Prostate gland (tissue), 2 donors: ENCODE data around the gene C1QTNF9. TPM values are rescaled to one million over a fixed set of nuclear protein-coding genes. Genes with fewer than 3 reads are reported as not detected.

Source experiments
- DNase-seq: peaks from one replicate; pipeline ENCODE4 v3.0.0-alpha.2; 2019; ENCODE audit warnings: low spot score
- H3K27ac ChIP-seq, 2 donors: fragments of 200-600 bp; sonication (generic); 2 replicates each; pipeline ENCODE4 v1.5.1; 2017 to 2019
- H3K27me3 ChIP-seq: fragments of 200-600 bp; sonication (generic); replicated peaks from 2 replicates; pipeline ENCODE4 v1.5.1; 2019; ENCODE audit not compliant: insufficient read depth
- H3K36me3 ChIP-seq, 2 donors: fragments of 200-600 bp; sonication (generic); 1 replicate in 1 of 2; 2 replicates in 1 of 2; pipeline versions ENCODE4 v1.5.1 to v1.8.1; 2017 to 2019
- H3K4me1 ChIP-seq: fragments of 200-600 bp; sonication (generic); replicated peaks from 2 replicates; pipeline ENCODE4 v1.5.1; 2019
- H3K4me3 ChIP-seq, 2 donors: fragments of 200-600 bp; sonication (generic); 2 replicates each; pipeline ENCODE4 v1.5.1; 2017 to 2019
- H3K9me3 ChIP-seq: fragments of 200-600 bp; sonication (generic); 2 replicates; pipeline ENCODE4 v1.5.1; 2017
- POLR2A ChIP-seq: fragments of 450-650 bp; IDR thresholded peaks from one replicate; pipeline ENCODE4 v1.6.1; 2016; ENCODE audit warnings: antibody characterized with exemption, mild to moderate bottlenecking
- POLR2AphosphoS5 ChIP-seq: sonication (generic); formaldehyde crosslinking; IDR thresholded peaks from one replicate; pipeline ENCODE4 v1.6.1; 2017; ENCODE audit warnings: antibody characterized with exemption
- WGBS: methylation state at CpG from one replicate; pipeline ENCODE4 v1.1.5; 2018; 5-methylcytosine and 5-hydroxymethylcytosine counted together
- intact Hi-C: fragments of 100-400 bp; cut with DNase I; formaldehyde crosslinking; loops from one replicate; pipeline ENCODE4 v1.14.2; 2022
- total RNA-seq, 2 donors: library from RNA; depleted of rRNA; stranded (reverse); fragments of >200 nt; gene quantifications; one replicate each; pipeline ENCODE4 v1.1.0, GENCODE V29; 2016
- TF ChIP-seq, protein P1 (sequence below), 4 experiments: fragments of 200-600 bp in 2 of 4; fragments of 450-650 bp in 2 of 4; sonication (generic) in 2 of 4; IDR thresholded peaks; 1 replicate in 3 of 4; 2 replicates in 1 of 4; pipeline ENCODE4 v1.5.1; 2016 to 2019; ENCODE audit warnings: antibody characterized with exemption in 4 of 4, mild to moderate bottlenecking in 2 of 4, moderate library complexity in 2 of 4

Gene C1QTNF9
- total RNA-seq, 2 donors from 2014 or later: 0.85 TPM; not detected in 1

DNA sequence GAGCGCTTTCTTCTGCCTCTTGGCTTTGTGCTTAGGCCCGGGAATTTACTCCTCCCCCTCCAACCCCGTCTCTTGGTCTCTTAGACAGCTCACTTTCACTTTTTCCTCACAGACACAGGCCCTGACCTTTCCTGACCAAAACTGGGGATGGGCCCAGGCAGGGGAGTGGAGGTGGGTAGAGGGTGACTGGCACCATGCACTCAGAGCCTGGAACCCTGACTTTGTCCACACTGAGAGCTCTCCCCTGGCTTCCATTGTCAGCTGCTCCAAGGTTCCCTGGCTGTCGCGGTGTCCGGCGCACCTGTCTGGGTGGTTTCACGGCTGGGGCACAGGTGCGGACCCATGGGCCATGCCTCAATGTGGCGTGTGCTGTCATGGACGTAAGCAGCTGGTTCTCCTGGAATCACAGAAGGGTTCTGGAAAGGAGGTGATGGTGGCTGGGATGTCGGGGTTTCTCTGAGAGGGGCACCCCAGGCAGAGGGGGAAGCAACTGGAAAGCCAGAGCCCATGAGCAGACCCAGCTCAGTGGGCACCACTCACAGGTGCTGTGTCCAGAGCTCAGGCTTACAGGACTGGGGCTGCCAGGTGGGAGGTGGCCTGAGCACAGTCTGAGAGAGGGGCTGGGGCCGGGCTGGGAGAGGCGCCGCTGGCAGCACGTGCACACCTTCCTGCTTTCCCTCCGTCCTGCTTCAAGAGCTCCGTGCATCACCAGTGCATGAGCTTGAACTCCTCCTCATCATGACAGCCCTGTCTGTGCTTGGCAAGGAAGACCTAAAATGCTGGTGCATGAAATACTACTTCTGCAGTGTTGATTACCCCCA is 28.0 kb upstream of the C1QTNF9 start:
- Histone ChIP-seq H3K9me3 (no peaks in the 10 kb centered on the region), H3K27me3 (no peaks in the 10 kb centered on the region), H3K4me1 (no peaks in the 10 kb centered on the region), H3K4me3 (no peak overlapping the region), H3K36me3 (peaks cover 0 to 3% of the 10 kb centered on the region in 2 donors), H3K27ac (no peak overlapping the region)
- WGBS: 93% methylated on average over 18 of the region's 18 CpGs
- intact Hi-C loops: no loop called here
- no peak for DNase-seq
- no peak for TF ChIP-seq POLR2AphosphoS5
- TF ChIP-seq, protein P1, sequence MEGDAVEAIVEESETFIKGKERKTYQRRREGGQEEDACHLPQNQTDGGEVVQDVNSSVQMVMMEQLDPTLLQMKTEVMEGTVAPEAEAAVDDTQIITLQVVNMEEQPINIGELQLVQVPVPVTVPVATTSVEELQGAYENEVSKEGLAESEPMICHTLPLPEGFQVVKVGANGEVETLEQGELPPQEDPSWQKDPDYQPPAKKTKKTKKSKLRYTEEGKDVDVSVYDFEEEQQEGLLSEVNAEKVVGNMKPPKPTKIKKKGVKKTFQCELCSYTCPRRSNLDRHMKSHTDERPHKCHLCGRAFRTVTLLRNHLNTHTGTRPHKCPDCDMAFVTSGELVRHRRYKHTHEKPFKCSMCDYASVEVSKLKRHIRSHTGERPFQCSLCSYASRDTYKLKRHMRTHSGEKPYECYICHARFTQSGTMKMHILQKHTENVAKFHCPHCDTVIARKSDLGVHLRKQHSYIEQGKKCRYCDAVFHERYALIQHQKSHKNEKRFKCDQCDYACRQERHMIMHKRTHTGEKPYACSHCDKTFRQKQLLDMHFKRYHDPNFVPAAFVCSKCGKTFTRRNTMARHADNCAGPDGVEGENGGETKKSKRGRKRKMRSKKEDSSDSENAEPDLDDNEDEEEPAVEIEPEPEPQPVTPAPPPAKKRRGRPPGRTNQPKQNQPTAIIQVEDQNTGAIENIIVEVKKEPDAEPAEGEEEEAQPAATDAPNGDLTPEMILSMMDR (IDR thresholded peaks at IDR 0.05): no peak
- no peak for TF ChIP-seq POLR2A

DNA sequence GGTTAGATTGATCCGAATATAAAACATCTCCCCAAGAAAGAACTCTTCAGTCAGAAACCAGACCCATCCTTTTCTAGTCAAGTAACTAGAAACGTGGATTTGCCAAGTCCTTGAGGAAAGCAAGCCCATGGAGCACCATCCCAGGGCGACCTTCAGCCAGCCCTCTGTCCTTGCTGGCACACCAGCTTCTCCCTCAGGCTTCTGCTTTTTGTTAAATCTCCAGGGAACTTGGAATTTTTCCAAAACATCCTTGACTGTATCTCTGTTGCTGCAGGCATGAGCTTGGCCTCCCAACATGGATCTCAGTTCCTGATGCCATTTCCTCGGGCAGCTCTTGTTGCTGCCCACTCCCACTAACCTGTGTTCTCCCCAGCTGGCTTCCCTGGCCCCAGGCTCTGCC is 27.1 kb upstream of the C1QTNF9 start:
- intact Hi-C loops: no loop called here
- WGBS: 79% methylated on average over 4 of the region's 4 CpGs
- Histone ChIP-seq H3K4me1 (no peaks in the 10 kb centered on the region), H3K36me3 (peaks cover 0 to 7% of the 10 kb centered on the region in 2 donors), H3K27me3 (no peaks in the 10 kb centered on the region), H3K9me3 (no peaks in the 10 kb centered on the region), H3K27ac (no peak overlapping the region), H3K4me3 (no peak overlapping the region)
- no peak for DNase-seq
- TF ChIP-seq, protein P1 (IDR thresholded peaks at IDR 0.05): no peak
- TF ChIP-seq POLR2A (no peak), POLR2AphosphoS5 (no peak)

DNA sequence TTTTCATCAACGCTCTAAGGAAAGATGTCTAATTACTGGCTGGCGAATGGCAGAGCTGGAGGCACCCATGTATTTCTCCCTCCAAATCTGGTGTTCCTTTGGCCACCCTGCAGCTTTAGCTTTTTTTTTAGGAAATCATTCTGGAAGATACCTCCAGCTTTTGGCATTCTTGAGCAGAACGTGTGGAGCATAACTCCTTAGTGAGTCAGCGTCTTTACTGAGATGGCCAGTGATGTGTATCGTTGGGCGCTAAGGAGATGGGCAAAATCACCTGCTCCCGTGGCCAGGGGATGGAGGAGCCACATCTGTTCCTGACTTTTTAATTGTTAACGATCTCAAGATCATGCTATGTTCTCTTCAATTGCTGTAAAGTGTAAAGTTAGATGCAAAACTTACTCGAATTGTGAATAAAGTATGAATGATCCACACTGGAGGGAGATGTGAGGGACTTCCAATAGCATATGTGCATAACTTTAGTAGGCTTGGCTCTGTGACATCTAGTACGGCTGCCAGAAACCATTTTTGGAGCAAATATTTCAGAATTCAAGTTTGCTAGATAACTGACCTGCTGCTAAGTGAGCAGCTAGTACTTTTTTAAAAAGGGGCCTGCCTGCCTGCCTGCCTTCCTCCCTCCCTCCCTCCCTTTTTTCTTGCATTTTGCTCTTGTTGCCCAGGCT is 24.4 kb upstream of the C1QTNF9 start:
- intact Hi-C loops: no loop called here
- H3K4me3 ChIP-seq: no peak overlapping the region
- H3K4me1 ChIP-seq: no peaks in the 10 kb centered on the region
- H3K27me3 ChIP-seq: no peaks in the 10 kb centered on the region
- H3K36me3 ChIP-seq: peaks cover 3 to 7% of the 10 kb centered on the region in 2 donors
- DNase-seq: no peak
- TF ChIP-seq, protein P1 (IDR thresholded peaks at IDR 0.05): no peak
- TF ChIP-seq POLR2A (no peak), POLR2AphosphoS5 (no peak)
- no peak overlapping the region for H3K27ac ChIP-seq
- no peaks in the 10 kb centered on the region for H3K9me3 ChIP-seq
- WGBS: 82% methylated on average over 10 of the region's 10 CpGs

DNA sequence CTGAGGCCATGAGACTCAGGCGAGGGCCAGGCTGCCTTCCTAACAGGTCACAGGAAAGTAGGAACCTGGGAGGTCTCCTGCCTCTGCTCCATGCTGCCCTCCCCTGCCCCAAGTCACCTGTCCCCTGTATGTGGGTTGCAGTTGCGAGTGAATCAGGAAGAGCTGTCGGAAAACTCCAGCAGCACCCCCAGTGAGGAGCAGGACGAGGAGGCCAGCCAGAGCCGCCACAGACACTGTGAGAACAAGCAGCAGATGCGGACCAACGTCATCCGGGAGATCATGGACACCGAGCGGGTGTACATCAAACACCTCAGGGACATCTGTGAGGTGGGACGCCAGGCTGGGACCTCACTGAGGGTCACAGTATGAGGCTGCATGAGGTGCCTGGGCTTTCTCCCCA is 22.8 kb upstream of the C1QTNF9 start:
- no peak overlapping the region for H3K27ac ChIP-seq
- DNase-seq: no peak
- peaks cover 9 to 12% of the 10 kb centered on the region in 2 donors for H3K36me3 ChIP-seq
- TF ChIP-seq POLR2A (no peak), POLR2AphosphoS5 (no peak)
- TF ChIP-seq, protein P1 (IDR thresholded peaks at IDR 0.05): no peak
- no peaks in the 10 kb centered on the region for H3K9me3 ChIP-seq
- H3K27me3 ChIP-seq: no peaks in the 10 kb centered on the region
- intact Hi-C loops: no loop called here
- no peak overlapping the region for H3K4me3 ChIP-seq
- no peaks in the 10 kb centered on the region for H3K4me1 ChIP-seq
- WGBS: 94% methylated on average over 11 of the region's 11 CpGs
